Heart right ventricle (tissue), 16 donors: ENCODE results near the gene PCDH15. TPM values are rescaled to one million over a fixed set of nuclear protein-coding genes. Genes with fewer than 3 reads are reported as not detected.

Experiments
- ATAC-seq, 8 donors: fragments of 200-7000 bp; cut with Tn5 transposase; one replicate each; pipeline ENCODE4 v1.9.1; 2020; ENCODE audit warnings: mild to moderate bottlenecking in 8 of 8, moderate library complexity in 8 of 8, moderate number of reproducible peaks in 1 of 8
- DNase-seq, 2 donors: peaks; one replicate each; pipeline ENCODE4 v3.0.0-alpha.2; 2020
- H3K27ac ChIP-seq, 10 donors: fragments of 200-600 bp; sonication (generic) in 2 of 10; one replicate each; pipeline versions ENCODE4 v1.5.0 to v1.8.0; 2020 to 2022; ENCODE audit warnings: mild to moderate bottlenecking in 3 of 10
- H3K27me3 ChIP-seq, 7 donors: fragments of 200-600 bp; one replicate each; pipeline ENCODE4 v1.8.0; 2021 to 2022; ENCODE audit warnings: mild to moderate bottlenecking in 2 of 7
- H3K36me3 ChIP-seq, 9 donors: fragments of 200-600 bp; sonication (generic) in 1 of 9; one replicate each; pipeline versions ENCODE4 v1.5.0 to v1.8.0; 2020 to 2022; ENCODE audit warnings: mild to moderate bottlenecking in 2 of 9
- H3K4me1 ChIP-seq, 9 donors: fragments of 200-600 bp; sonication (generic) in 1 of 9; one replicate each; pipeline versions ENCODE4 v1.5.0 to v1.8.0; 2020 to 2022; ENCODE audit warnings: mild to moderate bottlenecking in 4 of 9
- H3K4me3 ChIP-seq, 10 donors: fragments of 200-600 bp; sonication (generic) in 2 of 10; one replicate each; pipeline versions ENCODE4 v1.5.0 to v1.8.0; 2020 to 2022; ENCODE audit warnings: mild to moderate bottlenecking in 7 of 10, moderate library complexity in 2 of 10
- H3K9me3 ChIP-seq, 11 donors: fragments of 200-600 bp in 10 of 11; sonication (generic) in 2 of 11; one replicate each; pipeline versions ENCODE4 v1.5.0 to v1.8.0; 2013 to 2022; ENCODE audit warnings: mild to moderate bottlenecking in 2 of 11, control low read depth in 1 of 11, moderate library complexity in 1 of 11
- CTCF ChIP-seq, 9 donors: fragments of 200-600 bp; sonication (generic) in 2 of 9; IDR thresholded peaks; one replicate each; pipeline versions ENCODE4 v1.5.0 to v1.8.0; 2021 to 2022; ENCODE audit warnings: antibody characterized with exemption in 9 of 9, mild to moderate bottlenecking in 5 of 9, moderate library complexity in 1 of 9
- WGBS, 2 donors: extraction: QIAGEN DNeasy Blood & Tissue Kit; methylation state at CpG; one replicate each; pipeline ENCODE4 v1.1.7; 2013; ENCODE audit warnings: inconsistent platforms in 1 of 2; 5-methylcytosine and 5-hydroxymethylcytosine counted together
- intact Hi-C, 10 donors: fragments of 100-400 bp; cut with DNase I; formaldehyde crosslinking; loops; one replicate each; pipeline versions ENCODE4 v1.11.1 to v1.14.2; 2022
- polyA plus RNA-seq, 2 donors: library from polyadenylated mRNA; stranded (reverse); fragments of 200-250 nt; gene quantifications; one replicate each; pipeline ENCODE4 v1.2.3, GENCODE V29; 2013
- total RNA-seq, 10 donors: library from RNA; stranded (reverse); fragmentation: NEBNext Ultra II Directional in 3 of 10; extraction: Animal tissue kit (Norgen Biotek cat#: 25700) in 3 of 10; gene quantifications; one replicate each; pipeline versions ENCODE4 v1.2.1 to v1.2.4, GENCODE V29; 2021 to 2023
- donor health status: Arrhythmogenic right ventricular cardiomyopathy.
- donor health status: ischemic (EF 13 %, LVEDD 7.1; RV severe dilation, severe dysfunction).
- donor health status: healthy with polysubstance abuse.
- donor health status: DM: no; HTN: yes; CAD: no.
- donor health status: DM: no; HTN: no; CAD: no.
- donor health status: ischemic (EF 25% LVEDD 6.9; RV normal size, moderate dysfunction).
- donor health status: ischemic (EF 25% LVEDD 5.7; RV mildly dilated, moderate dysfunction).
- donor health status: healthy.
- donor health status: DM: yes; HTN: yes; CAD: no.
- donor health status: Ischemic cardiomyopathy.
- donor health status: ischemic (EF 35%, LVEDD 5.7; RV mildly dilated, moderate dysfunction).
- donor health status: nonischemic (EF 11% LVEDD 7.7; RV severe dilation, severe dysfunction).
- donor health status: DM: yes; HTN: yes; CAD: no.
- donor health status: PGD.
- donor health status: ischemic (EF 29% LVEDD 5.4; RV normal size, mild dysfunction).
- donor health status: nonischemic (EF 23%, LVEDD 6.1; RV moderate dilation, normal function).

PCDH15 gene
- total and polyA plus RNA-seq, 12 donors, result 0.05 to 1.00 (median 0.34) TPM

- 76 to 83% methylated on average over 9 of the region's 9 CpGs for WGBS, 2 donors
- no peak overlapping the region for H3K4me3 ChIP-seq
- ATAC-seq, result no peak
Measured at GRCh38 chr10:53886325-53887300, 914.4 kb downstream of the PCDH15 start.

GRCh38 chr10:53864846-53865245, 936.2 kb downstream of the PCDH15 start:
- no peaks in the 10 kb centered on the region for H3K9me3 ChIP-seq
- WGBS, 2 donors, result 91 to 93% methylated on average over 4 of the region's 4 CpGs
- DNase-seq (no peak), ATAC-seq (no peak)
- no peaks in the 10 kb centered on the region for H3K4me1 ChIP-seq
- no peaks in the 10 kb centered on the region for H3K27me3 ChIP-seq
- intact Hi-C loops, result no loop called here
- no peaks in the 10 kb centered on the region for H3K36me3 ChIP-seq
- no peak for TF ChIP-seq CTCF (IDR thresholded peaks at IDR 0.05)
- H3K4me3 ChIP-seq, result no peak overlapping the region
- H3K27ac ChIP-seq, result no peak overlapping the region

More at GRCh38 chr10:53886325-53887300, 914.4 kb downstream of the PCDH15 start:
- Histone ChIP-seq H3K27me3 (no peaks in the 10 kb centered on the region), H3K36me3 (no peaks in the 10 kb centered on the region), H3K27ac (no peak overlapping the region), H3K9me3 (no peaks in the 10 kb centered on the region), H3K4me1 (no peaks in the 10 kb centered on the region)
- DNase-seq, result no peak
- no peak for TF ChIP-seq CTCF (IDR thresholded peaks at IDR 0.05)
- intact Hi-C loops, result loop anchor here in 1 of 10 donors (5.0 kb wide), 1 partner anchor 749 kb away; no protein-coding TSS in a partner anchor

- DNase-seq, result no peak
- no peaks in the 10 kb centered on the region for H3K27me3 ChIP-seq
- H3K36me3 ChIP-seq, result no peaks in the 10 kb centered on the region
- no peak overlapping the region for H3K4me3 ChIP-seq
- no peak for ATAC-seq
- TF ChIP-seq CTCF (IDR thresholded peaks at IDR 0.05), result no peak
- intact Hi-C loops, result no loop called here
- 65 to 74% methylated on average over 4 of the region's 4 CpGs for WGBS, 2 donors
- no peak overlapping the region for H3K27ac ChIP-seq
- no peaks in the 10 kb centered on the region for H3K4me1 ChIP-seq
- H3K9me3 ChIP-seq, result no peaks in the 10 kb centered on the region
Measured at GRCh38 chr10:53852450-53853175, 948.4 kb downstream of the PCDH15 start.

- H3K9me3 ChIP-seq, result no peaks in the 10 kb centered on the region
- intact Hi-C loops, result loop anchor here in 1 of 10 donors (10.0 kb wide), 1 partner anchor 242 kb away; no protein-coding TSS in a partner anchor
- no peaks in the 10 kb centered on the region for H3K36me3 ChIP-seq
- DNase-seq, result no peak
- no peak for TF ChIP-seq CTCF (IDR thresholded peaks at IDR 0.05)
- no peaks in the 10 kb centered on the region for H3K4me1 ChIP-seq
- 72 to 75% methylated on average over 2 of the region's 2 CpGs for WGBS, 2 donors
- no peak overlapping the region for H3K4me3 ChIP-seq
- ATAC-seq, result no peak
- H3K27me3 ChIP-seq, result no peaks in the 10 kb centered on the region
- no peak overlapping the region for H3K27ac ChIP-seq
Measured at GRCh38 chr10:53846809-53847208, 954.2 kb downstream of the PCDH15 start.
